Measurements from ENCODE around the gene ARHGAP6. TPM values are rescaled to one million over a fixed set of nuclear protein-coding genes. Genes with fewer than 3 reads are reported as not detected.

Gene ARHGAP6
- total and polyA plus RNA-seq, 2 of the 4 experiments (the other 2 are of a cell fraction), result 1.4 to 1.8 TPM

GRCh38 chrX:11355259-11355909 is 310.3 kb downstream of the ARHGAP6 start:
- Histone ChIP-seq H3K56ac (ENCODE audit: extremely low read depth, insufficient read depth, low read length) (no peak overlapping the region), H3K27me3 (ENCODE audit: control insufficient read depth, insufficient read depth, low read length) (no peaks in the 10 kb centered on the region), H2BK120ac (ENCODE audit: low read depth, low read length) (no peak overlapping the region), H4K5ac (ENCODE audit: low read depth, low read length) (no peak overlapping the region), H4K91ac (ENCODE audit: insufficient read depth, low read depth, low read length) (no peak overlapping the region), H3K4me1 (ENCODE audit: control insufficient read depth, insufficient read depth, low read length) (peaks cover 3% of the 10 kb centered on the region; the same call in 1 of the 2 replicates), H3K9me3 (ENCODE audit: control insufficient read depth, insufficient read depth, low read length) (no peaks in the 10 kb centered on the region; the same call in 1 of the 2 replicates), H2BK5ac (ENCODE audit: low read depth, low read length, poor library complexity, severe bottlenecking) (no peak overlapping the region), H3K23ac (ENCODE audit: low read depth, low read length) (no peak overlapping the region), H3K9me1 (ENCODE audit: insufficient read depth, low read length) (peaks cover 4% of the 10 kb centered on the region), H3K79me1 (ENCODE audit: low read depth in 1 of 2, low read length in 2 of 2) (no peaks in the 10 kb centered on the region), H2BK15ac (ENCODE audit: low read depth, low read length) (no peak overlapping the region), H2BK20ac (ENCODE audit: low read depth, low read length) (no peak overlapping the region), H4K20me1 (ENCODE audit: insufficient read depth, low read length) (no peaks in the 10 kb centered on the region), H2AFZ (replicated peaks; ENCODE audit: low read length, poor library complexity) (no peak overlapping the region), H3K27ac (ENCODE audit: insufficient read depth, low read length) (no peak overlapping the region), H3K18ac (ENCODE audit: low read depth, low read length) (no peak overlapping the region), H2AK9ac (replicated peaks; ENCODE audit: low read depth, low read length, poor library complexity) (no peak overlapping the region), H3K36me3 (ENCODE audit: control insufficient read depth, insufficient read depth, low read length) (no peaks in the 10 kb centered on the region), H3K4me2 (ENCODE audit: low read depth, low read length) (no peak overlapping the region), H3K4ac (ENCODE audit: low read depth, low read length) (no peak overlapping the region), H3K9ac (ENCODE audit: low read depth, low read length) (no peak overlapping the region), H2AK5ac (ENCODE audit: low read depth, low read length) (no peak overlapping the region), H3K4me3 (ENCODE audit: insufficient read depth, low read depth, low read length) (no peak overlapping the region), H4K8ac (ENCODE audit: low read depth in 2 of 2, low read length in 2 of 2) (no peak overlapping the region), H3K14ac (replicated peaks; ENCODE audit: low read depth, low read length) (no peak overlapping the region)
- dilution Hi-C loops (cut with HindIII; ENCODE audit: low sequenced_read_pairs, unreplicated experiment) (no loop called here), intact Hi-C loops (cut with micrococcal nuclease) (no loop called here), in situ Hi-C loops (cut with MboI; ENCODE audit: low sequenced_read_pairs) (no loop called here)
- TF ChIP-seq BHLHE40 (IDR thresholded peaks at IDR 0.05; ENCODE audit: low read depth, low read length) (no peak), CEBPB (IDR thresholded peaks at IDR 0.05; ENCODE audit: low read depth, low read length) (no peak), SMC3 (IDR thresholded peaks at IDR 0.05; ENCODE audit: low read depth, low read length) (no peak), MAFK (IDR thresholded peaks at IDR 0.05; ENCODE audit: low read depth, low read length) (no peak), NFE2L2 (IDR thresholded peaks at IDR 0.05; ENCODE audit: low read depth, low read length) (no peak), POLR2A (IDR thresholded peaks at IDR 0.05; ENCODE audit: low read depth, low read length) (no peak), CHD1 (IDR thresholded peaks at IDR 0.05; ENCODE audit: low read depth, low read length) (no peak), RFX5 (IDR thresholded peaks at IDR 0.05; ENCODE audit: low read depth, low read length) (no peak), MAZ (IDR thresholded peaks at IDR 0.05; ENCODE audit: borderline replicate concordance, low read depth, low read length) (no peak), MXI1 (IDR thresholded peaks at IDR 0.05; ENCODE audit: borderline replicate concordance, low read depth, low read length) (no peak), USF2 (IDR thresholded peaks at IDR 0.05; ENCODE audit: low read depth, low read length) (no peak), CTCF (conservative IDR thresholded peaks at IDR 0.05; ENCODE audit: low read depth, low read length) (no peak), RCOR1 (IDR thresholded peaks at IDR 0.05; ENCODE audit: insufficient replicate concordance, low read length) (no peak), FOS (IDR thresholded peaks at IDR 0.05; ENCODE audit: low read depth, low read length) (no peak), ELK1 (IDR thresholded peaks at IDR 0.05; ENCODE audit: borderline replicate concordance, low read depth, low read length) (no peak), RAD21 (IDR thresholded peaks at IDR 0.05; ENCODE audit: low read length) (no peak)
- 55% methylated on average over 2 of the region's 4 CpGs; no CpG with 5 or more reads in 1 of the 2 experiments for WGBS, 2 experiments (ENCODE audit: extremely low coverage in 2 of 2, insufficient read length in 1 of 2)
- no peak for ATAC-seq (ENCODE audit: low read depth)
- CTCF ChIA-PET, result no interaction called here
- POLR2A ChIA-PET (ENCODE audit: unreplicated experiment), result no interaction called here
- no TSS peak for BruUV-seq (replicated peaks)
- DNase-seq, result no peak
